BJ (cell line): Measurements from ENCODE around the gene KIAA2012. TPM values are rescaled to one million over a fixed set of nuclear protein-coding genes. Genes with fewer than 3 reads are reported as not detected.

Source experiments
- CTCF ChIA-PET: fragments of 350-600 bp; formaldehyde crosslinking; extraction: SDS; loops from one replicate; lab custom pipeline; 2021; ENCODE audit warnings: antibody characterized with exemption, inconsistent platforms; lab: Yijun Ruan, JAX
- POLR2A ChIA-PET: fragments of 300-600 bp; sonication (Branson Sonifier 250); formaldehyde crosslinking; extraction: SDS; loops from one replicate; lab custom pipeline; 2021; ENCODE audit warnings: antibody characterized with exemption; lab: Charles Lee
- DNase-seq: peaks from one replicate; pipeline ENCODE4 v3.0.0-alpha.2; 2011; ENCODE audit warnings: low read depth
- H3K27me3 ChIP-seq: 2 replicates; pipeline ENCODE4 v1.6.0; 2011; ENCODE audit warnings: low read length; ENCODE audit not compliant: control insufficient read depth, insufficient read depth
- H3K36me3 ChIP-seq: 2 replicates; pipeline ENCODE4 v1.5.1; 2011; ENCODE audit warnings: low read length; ENCODE audit not compliant: control insufficient read depth, insufficient read depth
- H3K4me3 ChIP-seq: 2 replicates; pipeline ENCODE4 v1.5.1; 2011; ENCODE audit warnings: low read depth, mild to moderate bottlenecking, control low read depth, low read length
- polyA plus RNA-seq: library from polyadenylated mRNA; depleted of rRNA; stranded (reverse); fragments of >200 nt; gene quantifications from 2 replicates; pipeline ENCODE4 v1.2.3, GENCODE V29; 2011
- TF ChIP-seq, protein P1 (sequence below): IDR thresholded peaks from 2 replicates; pipeline ENCODE4 v1.5.1; 2011; ENCODE audit warnings: low read depth, mild to moderate bottlenecking, control low read depth, inconsistent platforms, low read length, moderate library complexity; ENCODE audit not compliant: insufficient read depth

KIAA2012 gene
- polyA plus RNA-seq, 1 experiment, result 0.13 TPM

DNA sequence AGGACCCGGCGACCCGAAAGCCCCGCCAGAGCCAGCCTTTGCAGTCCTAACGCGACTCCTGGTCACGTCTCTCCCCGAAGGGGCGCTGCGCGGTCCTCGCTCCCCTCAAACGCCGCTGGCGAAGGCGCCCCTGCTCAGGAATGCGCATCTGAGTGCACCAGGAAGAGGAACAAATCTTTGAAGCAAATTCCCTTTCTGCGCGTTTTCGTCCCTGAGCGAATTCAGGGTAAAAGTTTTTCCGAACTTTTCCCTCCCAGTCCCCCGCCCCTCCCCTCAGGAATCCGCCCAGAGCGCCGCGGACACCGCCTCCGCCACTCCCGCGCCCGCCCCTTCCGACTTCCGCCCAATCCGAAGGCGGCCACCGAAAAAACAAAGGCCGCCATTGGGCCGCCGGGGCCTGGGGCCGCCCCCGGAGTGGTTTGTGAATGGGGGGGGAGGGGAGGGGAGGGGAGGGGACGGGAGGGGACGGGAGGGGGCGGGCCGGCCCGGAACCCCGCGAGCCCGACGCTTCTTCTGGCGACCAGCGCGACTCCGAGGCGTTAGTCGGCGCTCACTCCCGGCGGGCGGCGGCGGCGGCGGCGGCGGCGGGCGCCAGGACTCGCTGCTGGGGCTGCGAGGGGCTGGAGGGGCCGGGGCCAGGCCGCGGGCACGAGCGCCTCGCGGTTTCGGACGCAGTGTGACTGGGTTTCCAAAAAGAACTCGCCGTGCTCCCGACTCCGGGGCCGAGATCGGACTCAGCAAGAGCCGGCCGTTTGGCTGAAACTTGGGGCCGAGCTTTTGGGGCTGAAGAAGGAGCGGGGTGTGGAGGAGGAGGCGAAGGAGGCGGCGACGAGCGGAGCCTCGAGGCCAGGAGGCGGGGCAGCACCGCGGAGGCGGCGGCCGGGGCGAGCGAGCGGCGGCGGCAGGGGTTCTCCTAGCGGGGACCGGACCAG lies 39.5 kb upstream of the KIAA2012 start, which contains the start of gene FZD7:
FZD7 (plus strand) TSS at position 539 of the 932 bp plus-strand sequence. CDS start 793 bp downstream, outside the sequence.
- DNase-seq, result peak; percentile 62
- TF ChIP-seq, protein P1, sequence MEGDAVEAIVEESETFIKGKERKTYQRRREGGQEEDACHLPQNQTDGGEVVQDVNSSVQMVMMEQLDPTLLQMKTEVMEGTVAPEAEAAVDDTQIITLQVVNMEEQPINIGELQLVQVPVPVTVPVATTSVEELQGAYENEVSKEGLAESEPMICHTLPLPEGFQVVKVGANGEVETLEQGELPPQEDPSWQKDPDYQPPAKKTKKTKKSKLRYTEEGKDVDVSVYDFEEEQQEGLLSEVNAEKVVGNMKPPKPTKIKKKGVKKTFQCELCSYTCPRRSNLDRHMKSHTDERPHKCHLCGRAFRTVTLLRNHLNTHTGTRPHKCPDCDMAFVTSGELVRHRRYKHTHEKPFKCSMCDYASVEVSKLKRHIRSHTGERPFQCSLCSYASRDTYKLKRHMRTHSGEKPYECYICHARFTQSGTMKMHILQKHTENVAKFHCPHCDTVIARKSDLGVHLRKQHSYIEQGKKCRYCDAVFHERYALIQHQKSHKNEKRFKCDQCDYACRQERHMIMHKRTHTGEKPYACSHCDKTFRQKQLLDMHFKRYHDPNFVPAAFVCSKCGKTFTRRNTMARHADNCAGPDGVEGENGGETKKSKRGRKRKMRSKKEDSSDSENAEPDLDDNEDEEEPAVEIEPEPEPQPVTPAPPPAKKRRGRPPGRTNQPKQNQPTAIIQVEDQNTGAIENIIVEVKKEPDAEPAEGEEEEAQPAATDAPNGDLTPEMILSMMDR, result peak; percentile 35; the same call in 1 of the 2 replicates
- CTCF ChIA-PET, result interaction anchor here (1.0 kb wide), 1 partner anchor 179 kb away, joined by 3 read pairs; no protein-coding TSS in a partner anchor
- peak within 1 kb of the TSS; percentile 91 for H3K4me3 ChIP-seq
- H3K27me3 ChIP-seq, result no peaks in the 10 kb centered on the region
- peaks cover 18% of the 10 kb centered on the region for H3K36me3 ChIP-seq
- POLR2A ChIA-PET, result interaction anchor here (0.6 kb wide), 1 partner anchor 1541 kb away, joined by 3 read pairs; no protein-coding TSS in a partner anchor

DNA sequence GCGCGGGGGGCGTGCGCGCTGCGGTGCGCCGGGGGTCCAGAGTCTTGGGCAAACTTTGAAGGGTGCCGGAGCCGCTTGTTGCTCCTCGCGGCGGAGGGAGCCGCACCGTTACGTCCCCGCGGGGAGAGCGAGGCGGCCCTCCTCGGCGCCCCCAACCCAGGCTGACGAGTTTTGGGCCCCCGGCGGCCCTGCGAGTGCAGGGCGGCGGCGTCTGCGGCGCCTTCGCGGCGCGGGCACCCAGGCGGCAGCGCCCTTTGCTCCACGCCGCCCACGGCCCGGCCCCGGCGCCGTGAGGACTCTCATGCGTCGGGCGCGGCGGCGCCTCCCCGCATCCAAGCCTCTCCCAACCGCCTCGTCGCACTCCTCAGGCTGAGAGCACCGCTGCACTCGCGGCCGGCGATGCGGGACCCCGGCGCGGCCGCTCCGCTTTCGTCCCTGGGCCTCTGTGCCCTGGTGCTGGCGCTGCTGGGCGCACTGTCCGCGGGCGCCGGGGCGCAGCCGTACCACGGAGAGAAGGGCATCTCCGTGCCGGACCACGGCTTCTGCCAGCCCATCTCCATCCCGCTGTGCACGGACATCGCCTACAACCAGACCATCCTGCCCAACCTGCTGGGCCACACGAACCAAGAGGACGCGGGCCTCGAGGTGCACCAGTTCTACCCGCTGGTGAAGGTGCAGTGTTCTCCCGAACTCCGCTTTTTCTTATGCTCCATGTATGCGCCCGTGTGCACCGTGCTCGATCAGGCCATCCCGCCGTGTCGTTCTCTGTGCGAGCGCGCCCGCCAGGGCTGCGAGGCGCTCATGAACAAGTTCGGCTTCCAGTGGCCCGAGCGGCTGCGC lies 38.6 kb upstream of the KIAA2012 start:
- TF ChIP-seq, protein P1, result no peak
- Histone ChIP-seq H3K27me3 (no peaks in the 10 kb centered on the region), H3K36me3 (peaks cover 19% of the 10 kb centered on the region), H3K4me3 (peak overlapping the region; percentile 91)
- DNase-seq, result no peak
- CTCF ChIA-PET, result interaction anchor here (0.6 to 2.3 kb wide), 12 partner anchors 71 to 245 kb away, joined by 3 to 22 read pairs (median 3); no protein-coding TSS in a partner anchor
- POLR2A ChIA-PET, result interaction anchor here (0.6 kb wide), 1 partner anchor 1540 kb away, joined by 3 read pairs; no protein-coding TSS in a partner anchor

DNA sequence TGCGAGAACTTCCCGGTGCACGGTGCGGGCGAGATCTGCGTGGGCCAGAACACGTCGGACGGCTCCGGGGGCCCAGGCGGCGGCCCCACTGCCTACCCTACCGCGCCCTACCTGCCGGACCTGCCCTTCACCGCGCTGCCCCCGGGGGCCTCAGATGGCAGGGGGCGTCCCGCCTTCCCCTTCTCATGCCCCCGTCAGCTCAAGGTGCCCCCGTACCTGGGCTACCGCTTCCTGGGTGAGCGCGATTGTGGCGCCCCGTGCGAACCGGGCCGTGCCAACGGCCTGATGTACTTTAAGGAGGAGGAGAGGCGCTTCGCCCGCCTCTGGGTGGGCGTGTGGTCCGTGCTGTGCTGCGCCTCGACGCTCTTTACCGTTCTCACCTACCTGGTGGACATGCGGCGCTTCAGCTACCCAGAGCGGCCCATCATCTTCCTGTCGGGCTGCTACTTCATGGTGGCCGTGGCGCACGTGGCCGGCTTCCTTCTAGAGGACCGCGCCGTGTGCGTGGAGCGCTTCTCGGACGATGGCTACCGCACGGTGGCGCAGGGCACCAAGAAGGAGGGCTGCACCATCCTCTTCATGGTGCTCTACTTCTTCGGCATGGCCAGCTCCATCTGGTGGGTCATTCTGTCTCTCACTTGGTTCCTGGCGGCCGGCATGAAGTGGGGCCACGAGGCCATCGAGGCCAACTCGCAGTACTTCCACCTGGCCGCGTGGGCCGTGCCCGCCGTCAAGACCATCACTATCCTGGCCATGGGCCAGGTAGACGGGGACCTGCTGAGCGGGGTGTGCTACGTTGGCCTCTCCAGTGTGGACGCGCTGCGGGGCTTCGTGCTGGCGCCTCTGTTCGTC lies 37.7 kb upstream of the KIAA2012 start:
- TF ChIP-seq, protein P1, result peak; percentile 76
- Histone ChIP-seq H3K27me3 (no peaks in the 10 kb centered on the region), H3K4me3 (peak overlapping the region; percentile 91), H3K36me3 (peaks cover 20% of the 10 kb centered on the region)
- no peak for DNase-seq
- ChIA-PET POLR2A (interaction anchor here (0.6 kb wide), 1 partner anchor 394 kb away, joined by 7 read pairs; no protein-coding TSS in a partner anchor), CTCF (interaction anchor here (0.6 to 2.3 kb wide), 22 partner anchors 70 to 254 kb away, joined by 3 to 22 read pairs (median 3); partner anchors contain the start of genes ALS2 and CDK15)

DNA sequence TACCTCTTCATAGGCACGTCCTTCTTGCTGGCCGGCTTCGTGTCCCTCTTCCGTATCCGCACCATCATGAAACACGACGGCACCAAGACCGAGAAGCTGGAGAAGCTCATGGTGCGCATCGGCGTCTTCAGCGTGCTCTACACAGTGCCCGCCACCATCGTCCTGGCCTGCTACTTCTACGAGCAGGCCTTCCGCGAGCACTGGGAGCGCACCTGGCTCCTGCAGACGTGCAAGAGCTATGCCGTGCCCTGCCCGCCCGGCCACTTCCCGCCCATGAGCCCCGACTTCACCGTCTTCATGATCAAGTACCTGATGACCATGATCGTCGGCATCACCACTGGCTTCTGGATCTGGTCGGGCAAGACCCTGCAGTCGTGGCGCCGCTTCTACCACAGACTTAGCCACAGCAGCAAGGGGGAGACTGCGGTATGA lies 37.1 kb upstream of the KIAA2012 start:
- Histone ChIP-seq H3K27me3 (no peaks in the 10 kb centered on the region), H3K36me3 (peaks cover 20% of the 10 kb centered on the region), H3K4me3 (peak overlapping the region; percentile 91)
- no peak for DNase-seq
- TF ChIP-seq, protein P1, result no peak
- ChIA-PET POLR2A (interaction anchor here (0.6 kb wide), 1 partner anchor 393 kb away, joined by 7 read pairs; no protein-coding TSS in a partner anchor), CTCF (interaction anchor here (0.7 to 2.3 kb wide), 19 partner anchors 68 to 255 kb away, joined by 3 to 22 read pairs (median 3); partner anchors contain the start of genes ALS2 and CDK15)
